HAP-1 (cell line): ENCODE data around the gene TXNDC2.
"Not testable (repeated sequence)": the region's sequence is repeated elsewhere in the genome, so short reads cannot be mapped to it uniquely, and the experiment has no call there.

Source experiments
- DNase-seq, 2 experiments: peaks; one replicate each; pipeline ENCODE4 v3.0.0-alpha.2; 2016 to 2020; ENCODE audit warnings: low spot score in 2 of 2
- H3K27me3 ChIP-seq: fragments of 250-450 bp; sonication (Bioruptor Pico); 2 replicates; pipeline ENCODE4 v1.5.1; 2020; ENCODE audit warnings: low read depth, mild to moderate bottlenecking, moderate library complexity
- H3K36me3 ChIP-seq: fragments of 250-450 bp; sonication (Bioruptor Pico); replicated peaks from 2 replicates; pipeline ENCODE4 v1.5.1; 2020; ENCODE audit warnings: mild to moderate bottlenecking
- H3K4me1 ChIP-seq: fragments of 250-450 bp; sonication (Bioruptor Pico); 2 replicates; pipeline ENCODE4 v1.5.1; 2020; ENCODE audit warnings: mild to moderate bottlenecking
- H3K4me3 ChIP-seq: fragments of 250-450 bp; sonication (Bioruptor Pico); 2 replicates; pipeline ENCODE4 v1.5.1; 2020; ENCODE audit warnings: mild to moderate bottlenecking, moderate library complexity
- H3K9me3 ChIP-seq: fragments of 250-450 bp; sonication (Bioruptor Pico); 2 replicates; pipeline ENCODE4 v1.5.1; 2020; ENCODE audit warnings: mild to moderate bottlenecking, moderate library complexity
- in situ Hi-C: fragments of 300-500 bp; cut with MboI; formaldehyde crosslinking; loops from 3 replicates; pipeline ENCODE4 v1.14.3; 2020; ENCODE audit warnings: low sequenced_read_pairs, inconsistent platforms, mixed read lengths

The TXNDC2 gene

GRCh38 chr18:9902264-9902663, 16.5 kb downstream of the TXNDC2 start:
- in situ Hi-C loops, H3K27me3 ChIP-seq, H3K36me3 ChIP-seq, H3K4me3 ChIP-seq, DNase-seq, H3K9me3 ChIP-seq, H3K4me1 ChIP-seq: not testable (repeated sequence)

DNA sequence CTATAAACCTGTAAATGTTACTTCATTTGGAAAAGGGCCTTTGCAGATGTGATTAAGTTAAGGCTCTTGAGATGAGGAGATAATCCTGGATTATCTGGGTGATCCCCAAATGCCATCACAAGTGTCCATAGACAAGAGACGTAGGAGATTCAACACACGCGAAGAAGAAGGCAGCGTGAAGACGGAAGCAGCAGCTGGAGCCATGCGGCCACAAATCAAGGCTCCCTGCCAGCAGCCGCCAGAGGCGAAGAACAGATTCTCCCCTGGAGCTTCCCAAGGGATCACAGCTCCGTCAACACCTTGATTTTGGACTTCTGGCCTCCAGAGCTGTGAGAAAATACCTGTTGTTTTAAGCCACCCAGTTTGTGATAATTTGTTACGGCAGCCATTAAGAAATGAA, 17.1 kb downstream of the TXNDC2 start:
- Histone ChIP-seq H3K36me3 (no peaks in the 10 kb centered on the region), H3K4me1 (no peaks in the 10 kb centered on the region), H3K27me3 (no peaks in the 10 kb centered on the region), H3K4me3 (no peak overlapping the region), H3K9me3 (no peaks in the 10 kb centered on the region)
- DNase-seq, result no peak
- in situ Hi-C loops, result no loop called here

DNA sequence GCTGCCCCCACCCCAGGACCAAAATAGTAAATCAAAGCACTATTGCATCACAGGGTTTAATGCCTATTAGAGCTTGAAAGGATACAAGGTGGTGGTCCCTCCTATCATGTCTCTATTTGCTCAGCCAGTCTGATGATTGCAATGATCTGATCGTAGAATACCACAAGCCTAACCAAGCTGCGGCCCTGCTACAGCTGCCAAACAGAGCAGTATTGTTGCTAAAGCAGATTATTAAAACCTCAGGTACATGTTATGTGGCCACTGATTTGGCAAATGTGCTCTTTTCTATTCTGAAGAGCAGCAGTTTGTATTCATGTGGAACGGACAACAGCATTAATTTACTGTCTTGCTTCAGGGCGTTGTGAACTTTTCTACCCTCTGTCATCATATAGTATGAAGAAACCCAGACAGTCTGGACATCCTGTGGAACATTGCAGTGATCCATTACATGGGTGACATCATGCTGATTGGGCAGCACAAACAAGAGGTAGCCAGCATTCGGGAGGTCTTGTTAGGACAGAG, 19.7 kb downstream of the TXNDC2 start:
- no peaks in the 10 kb centered on the region for H3K27me3 ChIP-seq
- H3K9me3 ChIP-seq, result no peaks in the 10 kb centered on the region
- in situ Hi-C loops, result no loop called here
- DNase-seq, result no peak
- no peaks in the 10 kb centered on the region for H3K36me3 ChIP-seq
- no peaks in the 10 kb centered on the region; the same call in 1 of the 2 replicates for H3K4me1 ChIP-seq
- no peak overlapping the region for H3K4me3 ChIP-seq

DNA sequence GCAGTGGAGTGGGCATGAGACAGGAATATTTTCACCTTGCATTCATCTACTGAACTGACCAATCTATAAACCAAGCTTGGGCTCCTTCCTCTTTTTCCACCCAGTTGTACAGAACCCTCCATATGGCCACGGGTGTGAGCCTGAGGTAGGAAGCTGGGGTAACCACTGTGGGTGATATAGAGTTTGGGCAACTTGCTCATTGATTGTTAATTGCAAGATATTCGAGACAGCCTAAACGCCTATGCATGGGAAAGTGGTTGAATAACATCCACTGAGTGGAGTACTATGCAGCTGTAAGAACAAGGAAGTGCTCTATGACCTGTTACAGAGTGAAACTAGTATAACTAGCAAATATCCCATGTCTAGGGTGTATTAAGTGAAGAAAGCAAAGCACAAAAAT, 20.7 kb downstream of the TXNDC2 start:
- H3K36me3 ChIP-seq, result no peaks in the 10 kb centered on the region
- in situ Hi-C loops, result no loop called here
- no peaks in the 10 kb centered on the region for H3K9me3 ChIP-seq
- H3K4me3 ChIP-seq, result no peak overlapping the region
- H3K27me3 ChIP-seq, result no peaks in the 10 kb centered on the region
- no peak for DNase-seq
- no peaks in the 10 kb centered on the region; the same call in 1 of the 2 replicates for H3K4me1 ChIP-seq

DNA sequence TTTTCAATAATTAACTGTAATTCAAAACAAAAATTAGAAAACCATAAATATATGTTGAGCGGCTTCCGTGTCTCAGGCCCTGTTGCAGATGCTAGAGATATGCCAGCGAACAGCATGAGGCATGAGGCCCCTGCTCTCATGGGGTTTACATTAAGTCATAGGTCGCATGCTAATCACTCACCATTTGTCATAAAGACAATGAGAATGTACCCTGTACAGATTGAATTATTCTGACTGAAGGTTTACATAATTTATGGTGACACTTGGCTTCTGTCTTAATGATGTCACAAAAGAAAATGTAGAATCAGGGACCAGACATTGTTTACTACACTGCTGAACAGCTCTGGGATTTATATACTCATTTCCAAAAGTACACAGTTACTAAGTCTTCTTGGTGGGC, 22.1 kb downstream of the TXNDC2 start:
- no peak overlapping the region for H3K4me3 ChIP-seq
- no peak for DNase-seq
- H3K9me3 ChIP-seq, result no peaks in the 10 kb centered on the region
- in situ Hi-C loops, result no loop called here
- no peaks in the 10 kb centered on the region; the same call in 1 of the 2 replicates for H3K4me1 ChIP-seq
- H3K27me3 ChIP-seq, result no peaks in the 10 kb centered on the region
- H3K36me3 ChIP-seq, result no peaks in the 10 kb centered on the region

DNA sequence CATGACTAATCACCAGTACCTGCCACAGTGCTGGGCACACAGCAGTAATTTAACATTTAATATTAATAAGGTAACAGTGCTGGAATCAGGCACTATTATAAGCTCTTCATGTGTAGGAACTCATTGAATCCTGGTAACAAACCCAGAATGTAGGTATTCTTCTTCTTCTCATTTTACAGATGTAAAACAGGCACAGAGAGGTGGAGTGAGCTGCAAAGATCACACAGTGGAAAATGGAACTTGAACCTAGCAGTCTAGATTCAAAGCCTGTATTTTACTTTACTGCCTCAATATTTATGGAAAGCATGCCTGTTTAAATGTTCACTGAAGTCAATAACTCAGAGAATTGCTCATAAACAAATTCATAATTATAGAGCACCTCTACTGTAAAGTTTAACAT, 24.3 kb downstream of the TXNDC2 start:
- Histone ChIP-seq H3K27me3 (no peaks in the 10 kb centered on the region), H3K9me3 (no peaks in the 10 kb centered on the region), H3K4me1 (no peaks in the 10 kb centered on the region; the same call in 1 of the 2 replicates), H3K4me3 (no peak overlapping the region), H3K36me3 (0 out of 2 replicates have a peak, but pooled peaks cover 3% of the 10 kb centered on the region)
- DNase-seq, result no peak
- in situ Hi-C loops, result no loop called here

DNA sequence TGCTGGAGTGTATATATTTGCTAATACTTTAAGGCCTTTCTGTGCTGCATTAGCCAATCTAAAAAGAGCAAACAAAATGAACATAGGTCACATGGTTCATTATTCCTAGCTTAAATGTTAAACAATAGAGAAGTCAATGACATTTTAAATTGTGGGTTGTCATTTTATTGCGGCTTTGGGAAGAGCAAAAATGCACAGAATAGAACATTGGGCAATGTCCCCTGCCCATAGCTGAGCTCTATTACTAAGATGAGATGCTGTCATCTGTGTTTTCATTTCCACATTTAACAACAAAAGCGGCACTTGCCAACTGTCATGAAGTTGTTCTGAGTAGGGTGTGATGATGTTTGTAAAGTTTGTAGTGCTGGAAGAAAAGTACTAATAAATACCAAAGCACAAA, 24.9 kb downstream of the TXNDC2 start:
- H3K4me1 ChIP-seq, result peaks cover 3% of the 10 kb centered on the region
- H3K4me3 ChIP-seq, result no peak overlapping the region
- H3K9me3 ChIP-seq, result no peaks in the 10 kb centered on the region
- 0 out of 2 replicates have a peak, but pooled peaks cover 3% of the 10 kb centered on the region for H3K36me3 ChIP-seq
- DNase-seq, result no peak
- in situ Hi-C loops, result no loop called here
- H3K27me3 ChIP-seq, result no peaks in the 10 kb centered on the region

GRCh38 chr18:9911226-9911625, 25.5 kb downstream of the TXNDC2 start:
- no peak overlapping the region for H3K4me3 ChIP-seq
- H3K27me3 ChIP-seq, result no peaks in the 10 kb centered on the region
- in situ Hi-C loops, result no loop called here
- H3K4me1 ChIP-seq, result peaks cover 8% of the 10 kb centered on the region
- H3K36me3 ChIP-seq, result 0 out of 2 replicates have a peak, but pooled peaks cover 3% of the 10 kb centered on the region
- H3K9me3 ChIP-seq, result no peaks in the 10 kb centered on the region
- no peak for DNase-seq

- DNase-seq, in situ Hi-C loops, H3K27me3 ChIP-seq, H3K9me3 ChIP-seq, H3K36me3 ChIP-seq, H3K4me3 ChIP-seq: not testable (repeated sequence)
- H3K4me1 ChIP-seq, result peaks cover 19% of the 10 kb centered on the region
These were observed 26.5 kb downstream of the TXNDC2 start for GRCh38 chr18:9912285-9912684.

DNA sequence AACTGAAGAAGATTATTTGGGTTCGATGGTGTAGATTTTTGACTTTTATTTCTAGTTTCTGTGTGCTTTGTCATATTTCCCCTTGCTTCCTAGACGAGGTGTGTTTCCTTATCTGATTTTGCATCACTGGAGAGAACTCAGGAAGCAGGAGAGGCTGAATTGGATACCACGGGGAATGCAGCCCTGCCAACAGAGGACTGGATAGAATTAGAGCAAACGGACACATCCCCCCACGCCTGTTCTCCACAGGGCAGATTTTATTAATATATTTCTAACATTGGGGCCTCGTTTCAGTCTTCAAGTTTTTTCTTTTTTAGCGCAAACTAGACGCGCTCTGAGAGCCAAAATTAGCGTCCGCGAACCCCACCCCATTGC, 27.4 kb downstream of the TXNDC2 start:
- Histone ChIP-seq H3K27me3 (no peaks in the 10 kb centered on the region), H3K4me3 (peak overlapping the region; percentile 76), H3K36me3 (0 out of 2 replicates have a peak, but pooled peaks cover 3% of the 10 kb centered on the region), H3K4me1 (peaks cover 27% of the 10 kb centered on the region), H3K9me3 (no peaks in the 10 kb centered on the region)
- no peak for DNase-seq
- in situ Hi-C loops, result no loop called here

DNA sequence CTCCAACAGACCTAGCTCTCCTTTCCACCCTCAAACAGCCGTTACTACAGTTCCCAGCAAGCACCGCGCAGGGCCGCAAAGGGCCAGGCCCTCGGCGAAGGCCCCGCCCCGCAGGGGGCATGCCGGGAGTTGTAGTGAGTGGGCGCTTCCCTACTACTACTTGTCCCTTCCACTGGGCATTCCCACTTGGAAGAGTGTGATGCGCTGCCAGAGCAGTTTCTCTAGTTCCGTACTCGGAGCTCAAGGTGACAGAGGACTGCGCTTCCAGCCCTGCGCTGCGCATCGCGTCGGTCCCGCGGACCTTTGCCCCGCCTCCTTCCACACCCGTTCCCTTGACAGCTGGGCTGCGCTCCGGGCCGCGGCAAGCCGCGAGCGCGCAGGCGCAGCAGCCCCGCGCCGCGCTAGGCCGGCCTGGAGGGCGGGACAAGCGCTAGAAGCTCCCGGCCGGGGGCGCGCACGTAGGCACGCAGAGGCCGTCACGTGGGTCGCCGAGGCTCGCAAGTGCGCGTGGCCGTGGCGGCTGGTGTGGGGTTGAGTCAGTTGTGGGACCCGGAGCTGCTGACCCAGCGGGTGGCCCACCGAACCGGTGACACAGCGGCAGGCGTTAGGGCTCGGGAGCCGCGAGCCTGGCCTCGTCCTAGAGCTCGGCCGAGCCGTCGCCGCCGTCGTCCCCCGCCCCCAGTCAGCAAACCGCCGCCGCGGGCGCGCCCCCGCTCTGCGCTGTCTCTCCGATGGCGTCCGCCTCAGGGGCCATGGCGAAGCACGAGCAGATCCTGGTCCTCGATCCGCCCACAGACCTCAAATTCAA, 28.0 kb downstream of the TXNDC2 start, which contains the start of gene VAPA:
Gene VAPA, plus strand, starts transcription at position 491 of the 808 bp plus-strand sequence. Its CDS starts 241 bp downstream, at position 732.
- no peaks in the 10 kb centered on the region for H3K27me3 ChIP-seq
- 0 out of 2 replicates have a peak, but pooled peaks cover 3% of the 10 kb centered on the region for H3K36me3 ChIP-seq
- H3K4me1 ChIP-seq, result peaks cover 33% of the 10 kb centered on the region
- peak within 1 kb of the TSS; percentile 76 for H3K4me3 ChIP-seq
- H3K9me3 ChIP-seq, result no peaks in the 10 kb centered on the region
- DNase-seq, result peak; percentile 92 to 95
- in situ Hi-C loops, result no loop called here

DNA sequence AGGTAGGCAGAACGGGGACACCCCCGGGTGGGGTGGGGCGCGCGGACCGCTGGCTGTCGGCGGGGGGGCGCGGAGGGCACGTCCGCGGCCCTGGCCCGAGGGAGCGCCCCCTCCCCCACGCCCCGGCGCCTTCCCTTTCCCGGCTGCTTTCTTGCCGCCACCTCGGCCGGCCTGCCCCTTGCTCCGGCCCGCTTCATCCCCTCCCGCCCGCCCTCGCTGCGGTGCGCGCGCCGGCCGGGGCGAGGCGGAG, 28.5 kb downstream of the TXNDC2 start:
- in situ Hi-C loops, result no loop called here
- peak overlapping the region; percentile 76 for H3K4me3 ChIP-seq
- H3K27me3 ChIP-seq, result no peaks in the 10 kb centered on the region
- H3K36me3 ChIP-seq, result 0 out of 2 replicates have a peak, but pooled peaks cover 3% of the 10 kb centered on the region
- DNase-seq, result peak in 1 of 2 experiments; percentile 45
- H3K4me1 ChIP-seq, result peaks cover 36% of the 10 kb centered on the region
- no peaks in the 10 kb centered on the region for H3K9me3 ChIP-seq

DNA sequence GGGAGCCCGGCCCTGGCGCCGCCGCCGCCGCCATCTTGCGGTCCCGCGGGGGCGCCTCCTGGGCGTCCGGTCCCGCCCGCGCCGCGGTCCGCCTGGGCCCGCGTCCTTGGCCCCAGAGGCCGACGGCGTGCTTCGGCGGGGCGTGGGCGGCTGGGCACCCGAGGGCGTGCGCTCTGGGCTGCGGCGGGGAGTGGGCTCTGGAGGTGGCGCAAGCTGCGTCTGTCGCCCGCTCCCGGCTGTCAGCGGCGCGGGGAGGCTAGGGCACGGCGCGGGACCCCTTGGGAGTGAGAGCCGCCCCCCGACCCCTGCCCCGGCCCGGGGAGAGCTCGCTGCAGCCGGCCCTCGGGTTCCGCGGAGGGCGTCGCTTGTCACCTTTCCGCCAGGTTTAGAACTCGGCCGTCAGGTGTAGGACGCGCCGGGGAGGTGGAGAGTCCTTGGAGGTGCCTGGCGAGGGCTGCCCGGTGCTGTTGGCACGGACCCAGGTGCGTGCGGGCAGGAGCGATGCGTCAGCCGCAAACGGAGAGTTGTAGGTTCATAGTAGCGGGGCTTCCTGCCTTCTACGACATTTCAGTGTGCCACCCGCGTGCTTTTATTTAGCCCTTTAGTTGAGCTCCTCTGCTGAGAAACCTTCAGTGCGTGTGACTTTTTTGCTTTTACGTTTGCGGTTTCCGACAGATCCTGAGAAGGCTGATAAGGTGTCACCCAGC, 29.0 kb downstream of the TXNDC2 start:
- H3K4me3 ChIP-seq, result peak overlapping the region; percentile 73
- H3K9me3 ChIP-seq, result no peaks in the 10 kb centered on the region
- peak; percentile 30 to 68 for DNase-seq
- 0 out of 2 replicates have a peak, but pooled peaks cover 3% of the 10 kb centered on the region for H3K36me3 ChIP-seq
- in situ Hi-C loops, result no loop called here
- H3K27me3 ChIP-seq, result no peaks in the 10 kb centered on the region
- H3K4me1 ChIP-seq, result peaks cover 41% of the 10 kb centered on the region
